Measurements from ENCODE around the gene BRD9. TPM values are rescaled to one million over a fixed set of nuclear protein-coding genes. Genes with fewer than 3 reads are reported as not detected.

BRD9 gene
- total RNA-seq, 1 donor from 2014 or later: 69.2 TPM

- Mint-ChIP-seq H3K4me3 (ENCODE audit: low read depth) (no peak overlapping the region), H3K4me1 (ENCODE audit: low read depth) (no peaks in the 10 kb centered on the region), H3K27ac (no peak overlapping the region), H3K9me3 (ENCODE audit: low read depth) (peaks cover 4% of the 10 kb centered on the region), H3K36me3 (ENCODE audit: insufficient read depth) (peaks cover 22% of the 10 kb centered on the region), H3K27me3 (no peaks in the 10 kb centered on the region)
- no peak for TF ChIP-seq CTCF (IDR thresholded peaks at IDR 0.05; ENCODE audit: unreplicated experiment)
- no peak for DNase-seq (ENCODE audit: low spot score, unreplicated experiment)
These were observed 77.2 kb downstream of the BRD9 start for GRCh38 chr5:815449-815848.

Other genes with a start within 250 kb of the BRD9 start
- 2.6 and 2.9 TPM in 2 replicates for gene TPPP, start 199.4 kb downstream of the BRD9 start, total RNA-seq
- 8.6 and 8.7 TPM in 2 replicates for gene ZDHHC11B, start 108.1 kb downstream of the BRD9 start, total RNA-seq
- gene ZDHHC11, start 41.8 kb downstream of the BRD9 start, total RNA-seq: 44.3 and 47.6 TPM in 2 replicates
- 11.9 and 13.5 TPM in 2 replicates for gene TRIP13, start 83 bp upstream of the BRD9 start, total RNA-seq
- gene NKD2, start 116.0 kb upstream of the BRD9 start, total RNA-seq: 23.9 and 28.3 TPM in 2 replicates
- gene SLC12A7, start 219.3 kb upstream of the BRD9 start, total RNA-seq: 76.3 and 80.8 TPM in 2 replicates